HepG2 (cell line): Measurements from ENCODE around the gene SLC8A2. TPM values are rescaled to one million over a fixed set of nuclear protein-coding genes. Genes with fewer than 3 reads are reported as not detected.

Source experiments
- FOXC1 ChIP-seq: sonication (generic); formaldehyde crosslinking; IDR thresholded peaks from 2 replicates; pipeline ENCODE4 v1.8.0; 2022; ENCODE audit warnings: mild to moderate bottlenecking, missing genetic modification reagents, borderline replicate concordance
- PHF20 ChIP-seq: sonication (generic); formaldehyde crosslinking; IDR thresholded peaks from 2 replicates; pipeline ENCODE4 v1.5.0; 2020; ENCODE audit warnings: mild to moderate bottlenecking, missing genetic modification reagents
- SALL2 ChIP-seq: sonication (generic); formaldehyde crosslinking; IDR thresholded peaks from 2 replicates; pipeline ENCODE4 v1.8.1; 2023; ENCODE audit warnings: mild to moderate bottlenecking, missing genetic modification reagents, inconsistent platforms
- ZNF407 ChIP-seq: sonication (generic); formaldehyde crosslinking; IDR thresholded peaks from one replicate; pipeline ENCODE4 v1.5.1; 2020; ENCODE audit warnings: mild to moderate bottlenecking, missing genetic modification reagents; ENCODE audit errors: not compliant biosample characterization
- ZNF556 ChIP-seq: sonication (generic); formaldehyde crosslinking; IDR thresholded peaks from 2 replicates; pipeline ENCODE4 v1.4.0; 2020; ENCODE audit warnings: mild to moderate bottlenecking, missing genetic modification reagents, borderline replicate concordance
- ZNF691 ChIP-seq: sonication (generic); formaldehyde crosslinking; IDR thresholded peaks from 2 replicates; pipeline ENCODE4 v1.4.0; 2020; ENCODE audit warnings: missing genetic modification reagents, low read depth, mild to moderate bottlenecking, borderline replicate concordance
- ZNF740 ChIP-seq: sonication (generic); formaldehyde crosslinking; IDR thresholded peaks from 2 replicates; pipeline ENCODE4 v1.4.0; 2020; ENCODE audit warnings: missing genetic modification reagents
- ZSCAN21 ChIP-seq: sonication (generic); formaldehyde crosslinking; IDR thresholded peaks from 2 replicates; pipeline ENCODE4 v1.8.0; 2022; ENCODE audit warnings: mild to moderate bottlenecking, missing genetic modification reagents, moderate library complexity, borderline replicate concordance
- ZUFSP ChIP-seq: sonication (generic); formaldehyde crosslinking; IDR thresholded peaks from 2 replicates; pipeline ENCODE4 v1.9.0; 2021; ENCODE audit warnings: missing genetic modification reagents, mild to moderate bottlenecking, borderline replicate concordance
- polyA plus RNA-seq, 8 experiments: library from polyadenylated mRNA; depleted of rRNA in 3 of 8; stranded (reverse) in 7 of 8; unstranded in 1 of 8; fragments of >200 nt; fragmentation: Illumina TruSeq in 4 of 8; extraction: Trizol in 4 of 8; gene quantifications; 2 replicates each; pipeline versions ENCODE4 v1.2.1 to v1.2.3, GENCODE V29; 2011 to 2016; ENCODE audit warnings: low read depth in 4 of 8, missing spikeins in 1 of 8, mixed read lengths in 1 of 8; ENCODE audit not compliant: insufficient read depth in 1 of 8
- total RNA-seq, 5 experiments: library from RNA; depleted of rRNA; stranded (reverse); fragments of >200 nt; fragmentation: Illumina TruSeq; extraction: Trizol; gene quantifications; 2 replicates each; pipeline ENCODE4 v1.2.3, GENCODE V29; 2016; ENCODE audit warnings: low read depth in 1 of 5
- TF ChIP-seq, protein P1 (sequence below): sonication (generic); formaldehyde crosslinking; IDR thresholded peaks from 2 replicates; pipeline ENCODE4 v1.5.0; 2020; ENCODE audit warnings: mild to moderate bottlenecking, missing genetic modification reagents
- TF ChIP-seq, protein P2 (sequence below): sonication (generic); formaldehyde crosslinking; IDR thresholded peaks from 2 replicates; pipeline ENCODE4 v1.8.0; 2022; ENCODE audit warnings: mild to moderate bottlenecking, missing genetic modification reagents, moderate library complexity

The SLC8A2 gene
- total and polyA plus RNA-seq, 2 of the 13 experiments (the other 11 are each of a cell fraction or from before 2014, with no cell fraction given), result 0.02 TPM; not detected in 1

- peak; percentile 86 for TF ChIP-seq SALL2 (CRISPR knock-in tag)
- TF ChIP-seq, protein P1, sequence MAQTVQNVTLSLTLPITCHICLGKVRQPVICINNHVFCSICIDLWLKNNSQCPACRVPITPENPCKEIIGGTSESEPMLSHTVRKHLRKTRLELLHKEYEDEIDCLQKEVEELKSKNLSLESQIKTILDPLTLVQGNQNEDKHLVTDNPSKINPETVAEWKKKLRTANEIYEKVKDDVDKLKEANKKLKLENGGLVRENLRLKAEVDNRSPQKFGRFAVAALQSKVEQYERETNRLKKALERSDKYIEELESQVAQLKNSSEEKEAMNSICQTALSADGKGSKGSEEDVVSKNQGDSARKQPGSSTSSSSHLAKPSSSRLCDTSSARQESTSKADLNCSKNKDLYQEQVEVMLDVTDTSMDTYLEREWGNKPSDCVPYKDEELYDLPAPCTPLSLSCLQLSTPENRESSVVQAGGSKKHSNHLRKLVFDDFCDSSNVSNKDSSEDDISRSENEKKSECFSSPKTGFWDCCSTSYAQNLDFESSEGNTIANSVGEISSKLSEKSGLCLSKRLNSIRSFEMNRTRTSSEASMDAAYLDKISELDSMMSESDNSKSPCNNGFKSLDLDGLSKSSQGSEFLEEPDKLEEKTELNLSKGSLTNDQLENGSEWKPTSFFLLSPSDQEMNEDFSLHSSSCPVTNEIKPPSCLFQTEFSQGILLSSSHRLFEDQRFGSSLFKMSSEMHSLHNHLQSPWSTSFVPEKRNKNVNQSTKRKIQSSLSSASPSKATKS (CRISPR knock-in tag), result no peak
- no peak for TF ChIP-seq ZSCAN21
- peak; percentile 73; the same call in 1 of the 2 replicates for TF ChIP-seq ZNF691 (CRISPR knock-in tag)
- TF ChIP-seq ZUFSP (CRISPR knock-in tag), result no peak
- peak; percentile 39; the same call in 1 of the 2 replicates for TF ChIP-seq ZNF556 (CRISPR knock-in tag)
- no peak for TF ChIP-seq ZNF740 (CRISPR knock-in tag)
- TF ChIP-seq, protein P2, sequence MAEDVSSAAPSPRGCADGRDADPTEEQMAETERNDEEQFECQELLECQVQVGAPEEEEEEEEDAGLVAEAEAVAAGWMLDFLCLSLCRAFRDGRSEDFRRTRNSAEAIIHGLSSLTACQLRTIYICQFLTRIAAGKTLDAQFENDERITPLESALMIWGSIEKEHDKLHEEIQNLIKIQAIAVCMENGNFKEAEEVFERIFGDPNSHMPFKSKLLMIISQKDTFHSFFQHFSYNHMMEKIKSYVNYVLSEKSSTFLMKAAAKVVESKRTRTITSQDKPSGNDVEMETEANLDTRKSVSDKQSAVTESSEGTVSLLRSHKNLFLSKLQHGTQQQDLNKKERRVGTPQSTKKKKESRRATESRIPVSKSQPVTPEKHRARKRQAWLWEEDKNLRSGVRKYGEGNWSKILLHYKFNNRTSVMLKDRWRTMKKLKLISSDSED (CRISPR knock-in tag), result no peak
- TF ChIP-seq ZNF407, result peak; percentile 69
- peak; percentile 89 for TF ChIP-seq PHF20 (CRISPR knock-in tag)
- TF ChIP-seq FOXC1 (CRISPR knock-in tag), result peak; percentile 76; the same call in 1 of the 2 replicates
Observed at GRCh38 chr19:47483800-47484690, 12.4 kb upstream of the SLC8A2 start, which contains the start of gene KPTN (continued).
